DMS 273 (cell line): ENCODE results near the gene CEP131.

ENCODE experiments used
- DNase-seq: peaks from one replicate; lab custom pipeline; 2025; ENCODE audit not compliant: unreplicated experiment; lab: John Stamatoyannopoulos, UW

CEP131 gene

GRCh38 chr17:81239714-81240555, 17.2 kb upstream of the CEP131 start:
- peak; percentile 69 for DNase-seq

- DNase-seq = peak; percentile 100
Observed at GRCh38 chr17:81238815-81239713, 16.3 kb upstream of the CEP131 start, which contains the start of the genes NDUFAF8 and TEPSIN. Gene NDUFAF8 (plus strand): TSS chr17:81239318. CDS start chr17:81239364, 46 bp downstream. Gene TEPSIN (minus strand): TSS chr17:81239055. CDS start chr17:81239033, 22 bp downstream.

GRCh38 chr17:81238490-81238814, 15.7 kb upstream of the CEP131 start:
- no peak for DNase-seq

DNA sequence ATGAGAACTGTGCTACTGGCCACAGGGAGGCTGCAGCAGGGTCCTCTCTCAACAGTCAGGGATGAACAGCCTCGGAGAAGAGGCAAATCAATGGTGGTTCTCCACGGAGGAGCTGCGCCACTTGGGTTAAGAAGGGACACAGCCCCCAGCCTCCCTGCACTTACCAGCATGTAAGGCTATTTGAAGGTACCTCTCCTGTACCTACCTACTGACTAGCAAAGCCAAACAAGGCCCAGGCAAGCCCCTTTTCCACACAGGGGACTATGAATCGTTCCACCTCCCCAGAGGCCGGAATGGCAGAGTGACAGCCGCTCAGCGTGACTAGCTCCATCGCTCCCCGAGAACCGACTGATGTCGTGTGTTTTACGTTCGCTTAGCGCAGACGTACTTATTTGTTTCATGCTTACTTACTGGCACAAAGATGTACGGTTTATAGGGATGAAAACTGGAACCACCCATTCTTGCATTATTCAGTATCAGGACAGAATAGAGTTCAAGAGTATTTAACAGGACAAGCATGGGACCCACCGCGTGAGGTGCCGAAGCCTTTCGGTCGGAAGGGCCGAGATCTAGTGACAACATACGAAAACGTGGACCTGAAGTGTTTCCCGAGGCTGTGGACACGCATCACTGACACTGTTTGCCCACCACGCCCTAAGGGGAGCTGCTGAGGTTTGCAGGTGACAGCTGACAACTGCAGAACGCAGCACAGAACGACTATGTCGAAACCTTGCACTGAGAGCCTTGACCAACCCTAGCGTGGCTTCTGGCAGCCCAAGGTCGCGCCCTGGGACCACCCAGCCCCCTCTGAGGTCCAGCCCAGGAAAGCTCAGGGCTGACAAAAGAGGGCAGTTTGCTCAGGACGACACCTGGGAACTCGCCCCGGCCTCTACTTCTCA, 15.1 kb upstream of the CEP131 start:
- no peak for DNase-seq

- no peak for DNase-seq
Observed at GRCh38 chr17:81236784-81237183, 14.0 kb upstream of the CEP131 start.

GRCh38 chr17:81235822-81236740, 13.3 kb upstream of the CEP131 start:
- no peak for DNase-seq

DNA sequence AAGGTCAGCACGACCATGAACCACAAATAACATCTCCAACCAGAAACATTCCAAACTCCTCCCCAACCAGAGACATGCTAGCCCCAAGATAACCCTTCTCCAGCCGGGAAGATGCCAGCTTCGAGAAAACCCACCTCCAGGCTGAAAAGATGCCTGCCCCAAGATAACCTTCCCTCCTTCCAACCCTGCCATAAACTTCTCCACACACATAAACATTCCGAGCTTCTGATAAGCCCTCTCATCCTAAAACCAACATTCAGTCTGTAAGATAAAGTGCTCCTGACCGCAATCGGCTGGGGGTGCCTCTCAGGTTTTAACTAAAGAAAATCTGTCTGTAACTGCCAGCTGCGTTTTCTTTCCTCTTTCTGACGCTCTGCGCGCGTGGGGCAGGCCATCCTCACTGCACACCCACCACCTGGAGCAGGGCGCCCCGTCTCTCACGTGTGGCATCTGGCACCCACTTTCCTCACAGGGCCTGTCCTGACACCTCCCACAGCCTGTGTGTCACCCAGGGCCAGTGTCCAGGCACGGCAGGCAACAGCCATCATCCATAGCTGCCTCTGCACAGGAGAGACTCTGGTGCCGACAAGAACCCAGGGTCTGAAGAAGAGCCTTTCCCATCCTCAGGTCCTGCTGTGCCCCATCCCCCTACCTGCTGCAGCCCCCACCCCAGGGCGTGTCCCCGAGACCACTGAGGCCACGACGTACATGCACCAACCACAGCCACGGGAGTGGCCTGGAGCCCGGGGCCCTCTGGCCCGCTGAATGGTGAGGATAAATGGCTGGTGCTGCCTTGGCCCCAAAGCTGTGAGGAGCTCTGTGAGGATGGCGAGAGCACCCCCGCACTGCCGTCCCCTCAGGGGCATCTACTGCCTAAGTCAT, 12.4 kb upstream of the CEP131 start:
- DNase-seq = no peak

GRCh38 chr17:81234506-81234855, 11.7 kb upstream of the CEP131 start:
- no peak for DNase-seq

DNA sequence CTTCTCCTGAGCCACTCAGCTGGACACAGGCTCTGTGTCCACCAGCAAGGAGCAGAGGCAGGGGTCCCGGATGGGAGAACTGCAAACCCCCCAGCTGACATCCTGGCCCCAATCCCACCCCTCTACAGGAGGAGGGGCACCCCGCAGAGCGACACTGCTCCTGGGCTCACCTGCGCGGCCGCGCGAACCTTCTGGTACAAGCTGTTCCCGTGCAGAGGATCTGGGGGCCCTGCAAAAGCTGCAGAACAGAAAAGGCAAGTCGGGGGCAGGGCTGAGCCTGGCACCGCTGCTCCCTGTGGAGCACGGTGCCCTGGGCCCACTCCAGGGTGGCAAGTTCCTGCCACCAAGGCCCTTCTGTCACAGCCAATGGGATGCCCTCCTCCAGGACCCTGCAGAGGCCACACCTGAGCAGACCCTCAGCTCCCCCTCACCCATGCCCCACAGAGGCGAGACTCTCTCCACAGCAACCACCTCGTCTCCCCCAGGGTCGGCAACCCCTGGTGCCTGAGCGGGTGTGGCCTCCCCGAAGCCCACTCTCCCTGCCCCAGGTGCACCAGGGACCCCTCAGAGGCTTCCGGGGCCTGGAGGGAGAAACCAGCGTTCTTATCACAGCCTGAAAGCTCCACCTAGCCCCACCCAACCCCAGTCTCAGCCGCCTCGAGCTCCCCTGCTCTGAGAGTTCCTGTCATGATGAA, 11.2 kb upstream of the CEP131 start:
- DNase-seq = no peak

DNA sequence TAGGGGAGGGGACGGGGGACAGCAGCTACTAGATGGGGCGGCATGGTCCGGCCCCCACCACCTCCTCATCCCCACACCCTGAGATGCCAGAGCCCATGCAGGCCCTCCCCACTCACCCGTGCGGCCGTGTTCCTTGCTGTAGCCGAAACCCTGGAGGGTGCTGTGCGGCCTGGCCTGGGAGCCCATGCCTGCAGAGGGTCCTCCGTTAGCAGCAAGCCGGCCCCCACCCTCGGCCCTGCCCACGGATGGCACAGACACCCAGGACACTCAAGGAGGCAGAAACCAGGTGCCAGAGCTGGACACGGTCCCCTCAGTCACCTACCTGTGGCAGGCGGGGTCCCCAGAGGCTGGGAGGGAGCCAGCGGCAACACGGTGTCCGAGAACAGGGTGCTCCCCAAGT, 10.6 kb upstream of the CEP131 start:
- DNase-seq = no peak

- DNase-seq = no peak
Observed at GRCh38 chr17:81232616-81233241, 10.0 kb upstream of the CEP131 start.

DNA sequence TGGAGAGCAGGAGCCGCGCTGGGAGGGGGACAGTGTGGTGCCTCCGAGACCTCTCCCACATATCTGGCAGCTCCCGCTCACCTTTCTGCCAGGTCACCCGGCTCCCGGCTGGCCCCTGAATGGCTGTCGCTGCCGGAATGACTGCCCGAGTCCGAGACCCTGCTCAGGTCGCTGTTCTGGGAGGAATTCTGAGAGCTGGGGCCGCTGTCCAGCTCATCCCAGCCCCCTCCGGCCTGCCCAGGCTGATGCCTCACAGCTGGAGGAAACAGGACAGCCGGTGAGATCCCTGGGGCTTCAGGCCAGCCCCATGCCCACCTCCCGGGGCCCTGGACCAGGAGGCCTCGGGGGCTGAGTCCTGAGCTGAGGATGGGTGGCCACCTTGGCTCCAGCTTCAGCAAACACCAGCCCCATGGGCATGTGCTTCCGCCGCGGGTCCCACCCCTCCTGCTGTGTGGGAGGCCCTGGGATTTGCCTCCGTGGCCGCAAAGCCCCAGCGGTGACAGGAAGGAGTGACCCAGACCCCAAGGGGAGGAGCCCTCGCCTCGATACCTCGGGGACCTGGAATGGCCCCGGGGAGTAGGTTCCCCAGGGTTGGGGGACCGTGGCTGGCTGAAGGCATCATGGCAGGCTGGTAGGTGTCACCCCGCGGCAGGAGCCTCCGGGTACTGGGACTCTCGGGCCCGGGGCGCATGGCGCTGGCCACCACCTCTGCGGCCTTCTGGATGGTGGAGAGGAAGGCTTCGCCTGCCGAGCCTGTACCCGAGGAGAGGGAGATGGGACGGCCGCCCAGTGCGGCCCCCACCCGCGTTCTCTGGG, 9.2 kb upstream of the CEP131 start:
- DNase-seq = no peak

DNA sequence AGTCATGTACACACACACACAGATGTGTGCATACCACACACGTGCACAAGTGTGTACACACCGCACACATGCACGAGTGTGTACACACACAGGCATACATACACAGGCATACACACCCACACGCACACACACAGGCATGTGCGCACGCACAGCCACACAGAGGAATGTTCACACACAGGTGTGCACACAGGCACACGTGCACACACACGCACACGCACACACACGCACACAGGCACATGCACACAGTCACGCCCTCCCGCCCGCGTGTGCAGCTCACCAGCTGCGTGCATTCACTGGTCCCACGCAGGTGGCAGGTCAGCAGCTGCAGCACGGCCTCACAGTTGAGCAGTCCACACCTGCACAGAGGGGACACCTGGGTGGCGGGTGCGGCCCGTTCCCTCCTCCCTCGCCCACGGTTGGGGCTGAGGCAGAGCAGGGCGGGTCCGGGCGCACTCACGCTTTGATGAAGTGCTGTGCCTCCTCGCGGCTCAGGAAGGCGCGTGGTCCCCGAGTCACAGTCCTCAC, 8.4 kb upstream of the CEP131 start:
- no peak for DNase-seq

DNA sequence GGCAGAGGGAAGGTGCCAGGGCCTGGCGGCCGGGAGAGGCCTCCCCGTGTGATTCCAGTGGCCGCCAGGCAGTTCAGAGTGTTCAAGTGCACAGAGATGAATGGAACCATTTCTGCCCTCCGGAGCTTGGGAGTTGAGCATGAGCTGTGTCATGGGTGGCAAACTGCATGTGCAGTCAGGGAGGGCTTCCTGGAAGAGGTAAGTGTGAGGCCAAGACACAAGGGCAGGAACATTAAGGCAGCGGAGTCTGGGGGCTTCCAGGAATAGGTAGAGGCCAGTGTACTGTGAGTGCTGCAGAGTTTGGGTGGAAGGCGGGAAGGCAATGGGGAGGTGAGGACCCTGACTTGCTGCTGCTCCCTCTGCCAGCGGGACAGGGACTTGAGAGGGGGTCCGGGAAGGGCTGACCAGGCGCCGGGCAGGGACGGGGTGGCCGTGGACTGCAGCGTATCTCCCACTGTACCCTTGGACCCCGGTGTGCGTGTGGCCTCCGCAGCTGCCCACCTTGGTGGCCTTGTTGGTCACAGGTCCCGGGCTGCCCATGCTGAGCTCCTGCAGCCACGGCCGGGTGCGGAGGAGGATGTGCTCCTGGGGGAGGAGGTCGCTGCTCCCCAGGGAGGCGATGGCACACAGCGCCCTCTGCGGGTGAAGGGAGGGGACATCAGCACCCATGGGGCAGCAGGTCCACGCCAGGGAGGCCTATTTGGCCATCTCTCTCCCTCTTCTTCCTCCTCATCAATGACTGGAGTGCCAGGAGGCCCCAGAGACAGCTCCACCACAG, 7.5 kb upstream of the CEP131 start:
- DNase-seq = peak; percentile 37

GRCh38 chr17:81229666-81229920, 6.8 kb upstream of the CEP131 start:
- no peak for DNase-seq
